HepG2 (cell line): ENCODE data around the gene NOTUM. TPM values are rescaled to one million over a fixed set of nuclear protein-coding genes. Genes with fewer than 3 reads are reported as not detected.
A peak's percentile ranks its signal among the peaks of the same experiment; 100 is the strongest.

Source experiments
- CAMTA2 ChIP-seq: sonication (generic); formaldehyde crosslinking; IDR thresholded peaks from 2 replicates; pipeline ENCODE4 v1.4.0; 2020; ENCODE audit warnings: mild to moderate bottlenecking, missing genetic modification reagents, borderline replicate concordance
- CENPBD1 ChIP-seq: sonication (generic); formaldehyde crosslinking; IDR thresholded peaks from 2 replicates; pipeline ENCODE4 v1.8.0; 2022; ENCODE audit warnings: missing genetic modification reagents, low read depth, mild to moderate bottlenecking, borderline replicate concordance
- GLMP ChIP-seq: sonication (generic); formaldehyde crosslinking; IDR thresholded peaks from 2 replicates; pipeline ENCODE4 v1.9.0; 2021; ENCODE audit warnings: missing genetic modification reagents, mild to moderate bottlenecking, borderline replicate concordance
- HNRNPH1 ChIP-seq: fragments of 200-400 bp; formaldehyde crosslinking; optimal IDR thresholded peaks from 2 replicates; pipeline ENCODE3; 2017; ENCODE audit warnings: mild to moderate bottlenecking, low read depth, low read length
- KIAA2018 ChIP-seq: sonication (generic); formaldehyde crosslinking; IDR thresholded peaks from 2 replicates; pipeline ENCODE4 v1.5.0; 2020; ENCODE audit warnings: mild to moderate bottlenecking, missing genetic modification reagents, borderline replicate concordance
- KLF16 ChIP-seq, 2 experiments: sonication (generic) in 1 of 2; formaldehyde crosslinking in 1 of 2; IDR thresholded peaks; 2 replicates each; pipeline versions ENCODE4 v1.6.1 to v1.8.0; 2016 to 2023; ENCODE audit warnings: missing genetic modification reagents in 2 of 2, missing compliant biosample characterization in 1 of 2
- RAD51 ChIP-seq: fragments of 450-650 bp; IDR thresholded peaks from 2 replicates; pipeline ENCODE4 v1.6.1; 2016; ENCODE audit warnings: borderline replicate concordance
- SMAD9 ChIP-seq: sonication (generic); formaldehyde crosslinking; IDR thresholded peaks from 2 replicates; pipeline ENCODE4 v1.5.1; 2020; ENCODE audit warnings: mild to moderate bottlenecking, missing genetic modification reagents
- TIGD3 ChIP-seq: sonication (generic); formaldehyde crosslinking; IDR thresholded peaks from 2 replicates; pipeline ENCODE4 v1.5.1; 2020; ENCODE audit warnings: mild to moderate bottlenecking, missing genetic modification reagents, borderline replicate concordance
- TRAFD1 ChIP-seq: sonication (generic); formaldehyde crosslinking; IDR thresholded peaks from 2 replicates; pipeline ENCODE4 v1.5.1; 2020; ENCODE audit warnings: missing genetic modification reagents, mild to moderate bottlenecking, borderline replicate concordance
- ZIK1 ChIP-seq: sonication (generic); formaldehyde crosslinking; IDR thresholded peaks from 2 replicates; pipeline ENCODE4 v1.5.0; 2020; ENCODE audit warnings: mild to moderate bottlenecking, low read depth, missing genetic modification reagents, borderline replicate concordance
- polyA plus RNA-seq, 8 experiments: library from polyadenylated mRNA; depleted of rRNA in 3 of 8; stranded (reverse) in 7 of 8; unstranded in 1 of 8; fragments of >200 nt; fragmentation: Illumina TruSeq in 4 of 8; extraction: Trizol in 4 of 8; gene quantifications; 2 replicates each; pipeline versions ENCODE4 v1.2.1 to v1.2.3, GENCODE V29; 2011 to 2016; ENCODE audit warnings: low read depth in 4 of 8, missing spikeins in 1 of 8, mixed read lengths in 1 of 8; ENCODE audit not compliant: insufficient read depth in 1 of 8
- total RNA-seq, 5 experiments: library from RNA; depleted of rRNA; stranded (reverse); fragments of >200 nt; fragmentation: Illumina TruSeq; extraction: Trizol; gene quantifications; 2 replicates each; pipeline ENCODE4 v1.2.3, GENCODE V29; 2016; ENCODE audit warnings: low read depth in 1 of 5

NOTUM gene
- total and polyA plus RNA-seq, 2 of the 13 experiments (the other 11 are each of a cell fraction or from before 2014, with no cell fraction given): 150 to 160 TPM

GRCh38 chr17:82003411-82004381 is 42.7 kb upstream of the NOTUM start (continued):
- TF ChIP-seq GLMP (CRISPR knock-in tag): no peak
- no peak for TF ChIP-seq TIGD3 (CRISPR knock-in tag)
- no peak for TF ChIP-seq RAD51
- TF ChIP-seq KLF16 (CRISPR knock-in tag; IDR thresholded peaks at IDR 0.05): peak; percentile 34 to 76; a peak in 2 of 4 replicates
- TF ChIP-seq ZIK1 (CRISPR knock-in tag): peak; percentile 67
- no peak for TF ChIP-seq SMAD9 (CRISPR knock-in tag)
- no peak for TF ChIP-seq KIAA2018
- no peak for TF ChIP-seq CAMTA2 (CRISPR knock-in tag)
- no peak for TF ChIP-seq TRAFD1 (CRISPR knock-in tag)
- TF ChIP-seq HNRNPH1: no peak
- no peak; the same call in 1 of the 2 replicates for TF ChIP-seq CENPBD1
